NB4 (cell line): ENCODE data around the gene SLC39A11.

Experiments used
- CTCF ChIP-seq: IDR thresholded peaks from one replicate; pipeline ENCODE4 v1.5.1; 2012; ENCODE audit warnings: low read depth, low read length
- POLR2A ChIP-seq: IDR thresholded peaks from 2 replicates; pipeline ENCODE4 v1.6.1; 2011; ENCODE audit warnings: mild to moderate bottlenecking; ENCODE audit not compliant: insufficient read length; ENCODE audit errors: extremely low read depth

GRCh38 chr17:72745241-72745640 is 347.2 kb downstream of the SLC39A11 start:
- TF ChIP-seq CTCF: no peak
- TF ChIP-seq POLR2A: no peak
